ENCODE measurements around the gene CNIH4.
"Not testable (repeated sequence)": the region's sequence is repeated elsewhere in the genome, so short reads cannot be mapped to it uniquely, and the experiment has no call there.

Gene CNIH4

GRCh38 chr1:224333939-224334786 lies 22.5 kb upstream of the CNIH4 start:
- Mint-ChIP-seq H3K9me3 (ENCODE audit: low read depth) (no peaks in the 10 kb centered on the region), H3K36me3 (no peaks in the 10 kb centered on the region), H3K27me3 (no peaks in the 10 kb centered on the region), H3K27ac (peak overlapping the region; percentile 88), H3K4me1 (ENCODE audit: low read depth) (peaks cover 26% of the 10 kb centered on the region), H3K4me3 (peak overlapping the region; percentile 8)

GRCh38 chr1:224338150-224338838 lies 18.4 kb upstream of the CNIH4 start:
- Mint-ChIP-seq H3K4me1 (ENCODE audit: low read depth) (peaks cover 15% of the 10 kb centered on the region), H3K27me3 (no peaks in the 10 kb centered on the region), H3K27ac (no peak overlapping the region), H3K9me3 (ENCODE audit: low read depth) (no peaks in the 10 kb centered on the region), H3K36me3 (no peaks in the 10 kb centered on the region), H3K4me3 (no peak overlapping the region)

GRCh38 chr1:224339442-224340033 lies 17.1 kb upstream of the CNIH4 start:
- Mint-ChIP-seq H3K9me3 (ENCODE audit: low read depth) (no peaks in the 10 kb centered on the region), H3K4me1 (ENCODE audit: low read depth) (peaks cover 3% of the 10 kb centered on the region), H3K4me3 (no peak overlapping the region), H3K27ac (no peak overlapping the region), H3K36me3 (peaks cover 4% of the 10 kb centered on the region), H3K27me3 (no peaks in the 10 kb centered on the region)

- H3K4me1 Mint-ChIP-seq (ENCODE audit: low read depth); H3K36me3 Mint-ChIP-seq; H3K27ac Mint-ChIP-seq; H3K9me3 Mint-ChIP-seq (ENCODE audit: low read depth); H3K27me3 Mint-ChIP-seq: not testable (repeated sequence)
- H3K4me3 Mint-ChIP-seq = peak overlapping the region; percentile 72
These were observed 16.0 kb upstream of the CNIH4 start for GRCh38 chr1:224340453-224341384.

- Mint-ChIP-seq H3K4me1 (ENCODE audit: low read depth) (peaks cover 17% of the 10 kb centered on the region), H3K4me3 (no peak overlapping the region), H3K36me3 (peaks cover 7% of the 10 kb centered on the region), H3K27ac (no peak overlapping the region), H3K27me3 (no peaks in the 10 kb centered on the region), H3K9me3 (ENCODE audit: low read depth) (no peaks in the 10 kb centered on the region)
These were observed 13.0 kb upstream of the CNIH4 start for GRCh38 chr1:224343679-224344078.

- peak overlapping the region; percentile 32 for H3K4me3 Mint-ChIP-seq
These were observed 8.5 kb upstream of the CNIH4 start for GRCh38 chr1:224348137-224348536.

GRCh38 chr1:224349716-224350115 lies 7.0 kb upstream of the CNIH4 start:
- H3K36me3 Mint-ChIP-seq; H3K27me3 Mint-ChIP-seq; H3K9me3 Mint-ChIP-seq (ENCODE audit: low read depth); H3K27ac Mint-ChIP-seq; H3K4me3 Mint-ChIP-seq: not testable (repeated sequence)
- peaks cover 28% of the 10 kb centered on the region for H3K4me1 Mint-ChIP-seq (ENCODE audit: low read depth)

More at GRCh38 chr1:224348137-224348536, 8.5 kb upstream of the CNIH4 start:
- no peaks in the 10 kb centered on the region for H3K9me3 Mint-ChIP-seq (ENCODE audit: low read depth)
- H3K27me3 Mint-ChIP-seq = no peaks in the 10 kb centered on the region
- peak overlapping the region; percentile 41 for H3K27ac Mint-ChIP-seq
- peaks cover 7% of the 10 kb centered on the region for H3K36me3 Mint-ChIP-seq
- peaks cover 17% of the 10 kb centered on the region for H3K4me1 Mint-ChIP-seq (ENCODE audit: low read depth)

GRCh38 chr1:224352436-224353085 lies 4.1 kb upstream of the CNIH4 start:
- not testable (repeated sequence) for H3K36me3 Mint-ChIP-seq; H3K9me3 Mint-ChIP-seq (ENCODE audit: low read depth); H3K4me3 Mint-ChIP-seq; H3K27me3 Mint-ChIP-seq; H3K27ac Mint-ChIP-seq
- peaks cover 28% of the 10 kb centered on the region for H3K4me1 Mint-ChIP-seq (ENCODE audit: low read depth)

- Mint-ChIP-seq H3K27me3 (no peaks in the 10 kb centered on the region), H3K36me3 (no peaks in the 10 kb centered on the region), H3K4me3 (no peak overlapping the region), H3K4me1 (ENCODE audit: low read depth) (peaks cover 34% of the 10 kb centered on the region), H3K9me3 (ENCODE audit: low read depth) (no peaks in the 10 kb centered on the region), H3K27ac (peak overlapping the region; percentile 46)
These were observed 2.4 kb upstream of the CNIH4 start for GRCh38 chr1:224353975-224354925.

GRCh38 chr1:224357626-224358124 lies 996 bp downstream of the CNIH4 start:
- Mint-ChIP-seq H3K9me3 (ENCODE audit: low read depth) (no peaks in the 10 kb centered on the region), H3K27me3 (no peaks in the 10 kb centered on the region), H3K4me3 (peak overlapping the region; percentile 90), H3K27ac (peak overlapping the region; percentile 91), H3K4me1 (ENCODE audit: low read depth) (peaks cover 54% of the 10 kb centered on the region), H3K36me3 (peaks cover 6% of the 10 kb centered on the region)

- Mint-ChIP-seq H3K4me1 (ENCODE audit: low read depth) (peaks cover 57% of the 10 kb centered on the region), H3K9me3 (ENCODE audit: low read depth) (no peaks in the 10 kb centered on the region), H3K27ac (peak overlapping the region; percentile 91), H3K27me3 (no peaks in the 10 kb centered on the region), H3K36me3 (peaks cover 9% of the 10 kb centered on the region), H3K4me3 (peak overlapping the region; percentile 90)
These were observed 1.6 kb downstream of the CNIH4 start for GRCh38 chr1:224358237-224358636.

GRCh38 chr1:224359207-224359606 lies 2.5 kb downstream of the CNIH4 start:
- Mint-ChIP-seq H3K4me3 (peak overlapping the region; percentile 90), H3K4me1 (ENCODE audit: low read depth) (peaks cover 58% of the 10 kb centered on the region), H3K9me3 (ENCODE audit: low read depth) (no peaks in the 10 kb centered on the region), H3K36me3 (peaks cover 15% of the 10 kb centered on the region), H3K27ac (peak overlapping the region; percentile 75), H3K27me3 (no peaks in the 10 kb centered on the region)

- H3K4me1 Mint-ChIP-seq (ENCODE audit: low read depth) = peaks cover 58% of the 10 kb centered on the region
- H3K4me3 Mint-ChIP-seq = peak overlapping the region; percentile 57
- no peaks in the 10 kb centered on the region for H3K27me3 Mint-ChIP-seq
- no peaks in the 10 kb centered on the region for H3K9me3 Mint-ChIP-seq (ENCODE audit: low read depth)
- H3K27ac Mint-ChIP-seq = no peak overlapping the region
- peaks cover 22% of the 10 kb centered on the region for H3K36me3 Mint-ChIP-seq
These were observed 11.7 kb downstream of the CNIH4 start for GRCh38 chr1:224368409-224368808.

All from activated naive CD8-positive, alpha-beta T cell (primary cell).